A549 (cell line): ENCODE measurements around the gene KCNJ9.

ENCODE experiments used
- CBX2 ChIP-seq: fragments of 200-600 bp; sonication (generic); IDR thresholded peaks from 2 replicates; pipeline ENCODE4 v1.6.1; 2016; ENCODE audit warnings: low read depth, mild to moderate bottlenecking, borderline replicate concordance
- CEBPB ChIP-seq, 2 experiments: fragments of >200 bp in 1 of 2; sonication (Bioruptor Twin) in 1 of 2; formaldehyde crosslinking in 1 of 2; IDR thresholded peaks; 2 replicates each; pipeline ENCODE4 v1.6.1; 2012 to 2016
- CTCF ChIP-seq: fragments of >200 bp; sonication (Bioruptor Twin); formaldehyde crosslinking; IDR thresholded peaks from 3 replicates; pipeline ENCODE4 v1.5.1; 2016
- EHMT2 ChIP-seq: fragments of 200-600 bp; sonication (generic); IDR thresholded peaks from 2 replicates; pipeline ENCODE4 v1.6.1; 2016; ENCODE audit warnings: antibody characterized with exemption, low read depth, mild to moderate bottlenecking, moderate library complexity
- JUN ChIP-seq, 2 experiments: fragments of >200 bp; sonication (Bioruptor Twin); formaldehyde crosslinking; IDR thresholded peaks; 2 replicates in 1 of 2; 3 replicates in 1 of 2; pipeline ENCODE4 v1.6.1; 2016 to 2017
- MAX ChIP-seq: IDR thresholded peaks from 2 replicates; pipeline ENCODE4 v1.6.1; 2012
- MYC ChIP-seq: IDR thresholded peaks from 2 replicates; pipeline ENCODE4 v1.6.1; 2012; ENCODE audit warnings: mild to moderate bottlenecking, inconsistent platforms, low read length, improper control_type of control experiment, borderline replicate concordance
- NPAS2 ChIP-seq: fragments of 250-450 bp; sonication (Bioruptor Pico); IDR thresholded peaks from 2 replicates; pipeline ENCODE4 v1.8.0; 2022; ENCODE audit warnings: mild to moderate bottlenecking, moderate library complexity, borderline replicate concordance
- POLR2A ChIP-seq: IDR thresholded peaks from 2 replicates; pipeline ENCODE4 v1.6.1; 2012; ENCODE audit warnings: mild to moderate bottlenecking, low read length
- RCOR1 ChIP-seq: fragments of 150-350 bp; IDR thresholded peaks from 2 replicates; pipeline ENCODE4 v1.6.1; 2014; ENCODE audit warnings: antibody characterized with exemption, low read length, low read depth
- RNF2 ChIP-seq: fragments of 200-600 bp; sonication (generic); IDR thresholded peaks from 2 replicates; pipeline ENCODE4 v1.6.1; 2016; ENCODE audit warnings: low read depth, mild to moderate bottlenecking, antibody characterized with exemption, moderate library complexity, borderline replicate concordance
- SMC3 ChIP-seq: fragments of >200 bp; sonication (Bioruptor Twin); formaldehyde crosslinking; IDR thresholded peaks from 3 replicates; pipeline ENCODE4 v1.6.1; 2018; ENCODE audit warnings: inconsistent platforms
- SREBF2 ChIP-seq: fragments of 450-650 bp; IDR thresholded peaks from 2 replicates; pipeline ENCODE4 v1.6.1; 2014; ENCODE audit warnings: mild to moderate bottlenecking, moderate library complexity
- USF2 ChIP-seq: fragments of 450-650 bp; IDR thresholded peaks from 2 replicates; pipeline ENCODE4 v1.6.1; 2014; ENCODE audit warnings: antibody characterized with exemption

GRCh38 chr1:160087118-160087662, 5.9 kb downstream of the KCNJ9 start:
- TF ChIP-seq USF2 (no peak), CEBPB (IDR thresholded peaks at IDR 0.05) (no peak), CTCF (no peak), SREBF2 (no peak), POLR2A (no peak), CBX2 (no peak), SMC3 (no peak), MYC (no peak), EHMT2 (no peak), RNF2 (no peak), MAX (no peak), RCOR1 (no peak), NPAS2 (CRISPR knock-in tag) (no peak), JUN (IDR thresholded peaks at IDR 0.05) (no peak)
